NCI-H1048 (cell line): ENCODE measurements around the gene SF3B4.
"Not testable (repeated sequence)": the region's sequence is repeated elsewhere in the genome, so short reads cannot be mapped to it uniquely, and the experiment has no call there.

Source experiments
- DNase-seq: peaks from one replicate; lab custom pipeline; 2025; lab: John Stamatoyannopoulos, UW

SF3B4 gene

GRCh38 chr1:149887456-149888246 lies 40.0 kb downstream of the SF3B4 start:
- peak; percentile 99 for DNase-seq

DNA sequence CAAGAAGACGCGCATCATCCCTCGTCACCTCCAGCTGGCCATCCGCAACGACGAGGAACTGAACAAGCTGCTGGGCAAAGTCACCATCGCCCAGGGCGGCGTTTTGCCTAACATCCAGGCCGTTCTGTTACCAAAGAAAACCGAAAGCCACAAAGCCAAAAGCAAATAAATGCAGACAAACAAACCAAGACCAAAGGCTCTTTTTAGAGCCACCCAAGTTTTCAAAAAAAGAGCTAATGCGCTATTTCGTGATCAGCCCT lies 40.5 kb downstream of the SF3B4 start:
- not testable (repeated sequence) for DNase-seq

DNA sequence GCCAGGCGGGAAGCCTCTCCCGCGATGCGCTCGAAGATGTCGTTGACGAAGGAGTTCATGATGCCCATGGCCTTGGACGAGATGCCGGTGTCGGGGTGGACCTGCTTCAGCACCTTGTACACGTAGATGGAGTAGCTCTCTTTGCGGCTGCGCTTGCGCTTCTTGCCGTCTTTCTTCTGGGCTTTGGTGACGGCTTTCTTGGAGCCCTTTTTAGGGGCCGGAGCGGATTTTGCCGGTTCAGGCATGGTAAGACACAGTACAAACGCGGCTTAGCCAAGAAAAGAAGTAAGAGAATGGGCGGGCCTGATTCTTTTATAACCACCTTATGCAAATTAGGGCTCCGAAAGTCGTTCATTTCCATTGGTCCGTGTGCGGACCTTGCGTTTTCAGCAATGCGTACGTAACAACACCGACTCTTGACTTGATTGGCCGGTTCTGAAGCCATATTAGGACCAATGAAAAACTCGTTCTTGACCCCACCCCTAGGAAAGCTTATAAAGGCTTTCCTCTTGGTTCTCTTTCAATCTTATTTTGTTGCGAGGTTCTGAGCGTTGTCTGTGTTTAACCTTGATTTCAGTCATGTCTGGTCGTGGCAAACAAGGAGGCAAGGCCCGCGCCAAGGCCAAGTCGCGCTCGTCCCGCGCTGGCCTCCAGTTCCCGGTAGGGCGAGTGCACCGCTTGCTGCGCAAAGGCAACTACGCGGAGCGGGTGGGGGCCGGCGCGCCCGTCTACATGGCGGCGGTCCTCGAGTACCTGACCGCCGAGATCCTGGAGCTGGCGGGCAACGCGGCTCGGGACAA lies 41.0 kb downstream of the SF3B4 start:
- peak; percentile 99 for DNase-seq

GRCh38 chr1:149886121-149886395 lies 41.5 kb downstream of the SF3B4 start:
- DNase-seq, result not testable (repeated sequence)

GRCh38 chr1:149885339-149886120 lies 42.1 kb downstream of the SF3B4 start:
- peak; percentile 68 for DNase-seq

DNA sequence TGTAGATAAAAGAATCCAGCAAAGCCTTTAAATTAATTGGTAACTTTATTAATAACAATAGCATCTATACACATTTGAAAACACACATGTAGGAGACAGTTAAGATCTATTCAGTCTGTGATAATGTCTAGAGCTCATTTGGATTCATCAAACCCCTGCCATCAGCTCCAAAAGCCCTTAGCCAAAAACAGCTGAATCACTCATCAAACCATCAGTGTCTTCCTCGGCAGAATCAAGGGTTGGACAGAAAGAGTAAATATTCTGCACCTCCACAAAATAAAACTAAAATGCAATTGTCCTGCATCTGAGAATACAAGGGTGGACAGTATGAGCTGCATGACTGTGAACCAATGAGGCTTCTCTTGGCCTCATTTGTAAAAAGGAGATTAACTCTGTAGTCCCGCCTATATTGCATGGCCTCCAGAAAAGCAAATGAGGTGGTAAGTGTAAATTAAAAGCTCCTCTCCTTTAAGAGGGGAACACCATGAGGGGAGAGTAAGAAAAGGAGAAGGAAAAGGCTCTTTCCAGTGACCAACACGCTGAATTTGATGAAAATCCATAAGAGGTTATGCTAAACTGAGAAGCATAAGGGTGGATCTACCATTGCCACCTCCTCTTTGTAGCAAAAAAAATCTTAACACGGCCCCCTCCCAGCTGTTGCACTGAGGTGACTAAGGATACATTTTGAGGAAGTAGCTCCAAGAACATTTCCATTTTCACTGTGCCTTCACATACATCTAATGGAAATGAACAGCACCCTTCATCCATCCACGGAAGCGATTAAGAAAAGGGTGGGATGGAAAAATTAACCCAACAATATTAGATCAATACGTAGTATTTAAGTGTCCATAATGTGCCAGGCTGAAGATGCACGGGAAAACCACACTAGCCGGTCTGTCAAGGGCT lies 42.9 kb downstream of the SF3B4 start:
- DNase-seq, result no peak

DNA sequence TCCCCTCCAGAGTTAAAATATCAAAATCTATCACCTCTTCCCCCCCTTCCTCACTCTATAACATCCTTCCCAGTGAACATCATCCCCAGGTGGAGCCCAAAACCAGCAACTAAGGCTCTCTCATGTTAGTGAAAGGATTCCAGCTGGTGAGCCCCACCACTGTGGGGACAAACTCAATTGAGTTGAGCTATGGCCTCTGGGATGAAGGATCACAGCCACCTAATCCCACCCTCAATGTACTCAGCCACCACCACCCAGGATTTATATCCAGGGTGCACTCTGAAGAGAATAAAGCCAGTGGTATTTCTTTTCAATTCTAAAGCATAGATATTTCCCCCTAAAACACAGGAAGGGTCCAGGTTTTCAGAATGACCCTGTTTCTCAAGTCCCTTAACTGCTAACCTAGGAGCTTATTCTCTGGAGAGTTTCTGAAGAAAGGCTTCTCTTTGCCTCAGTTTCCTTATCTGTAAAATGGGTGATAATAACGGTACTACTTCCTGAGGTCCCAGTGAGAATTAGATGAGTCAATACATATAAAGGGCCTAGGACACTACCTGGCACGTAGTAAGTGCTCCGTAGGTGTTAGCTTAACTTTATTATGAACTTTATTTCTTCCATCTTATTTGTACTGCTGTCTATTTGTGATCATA lies 43.9 kb downstream of the SF3B4 start:
- DNase-seq, result no peak

- no peak for DNase-seq
These were observed 45.7 kb downstream of the SF3B4 start for GRCh38 chr1:149881876-149882275.

DNA sequence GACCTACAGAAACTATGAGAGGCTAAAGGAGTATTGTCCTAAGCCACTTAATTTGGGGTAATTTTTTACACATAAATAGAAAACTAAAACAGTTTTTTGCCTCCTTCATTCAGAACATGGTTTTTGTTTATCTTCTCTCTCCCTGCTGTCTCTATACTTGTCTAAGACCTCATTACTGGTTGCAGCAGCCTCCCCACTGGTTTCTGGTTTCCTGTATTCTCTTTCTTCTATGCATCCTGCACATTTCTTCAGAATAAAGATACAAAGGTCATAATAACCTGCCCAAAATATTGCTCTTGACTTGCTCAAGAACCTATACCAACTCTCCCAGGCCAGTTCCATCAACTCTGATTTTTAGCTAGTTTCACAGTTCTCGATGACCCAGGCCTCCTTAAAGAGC lies 48.0 kb downstream of the SF3B4 start:
- no peak for DNase-seq

GRCh38 chr1:149877211-149877946 lies 50.2 kb downstream of the SF3B4 start:
- no peak for DNase-seq
